GM21723 (cell line): Measurements from ENCODE around the gene STK33.
A peak's percentile ranks its signal among the peaks of the same experiment; 100 is the strongest.

Source experiments
- ATAC-seq: cut with Tn5 transposase; IDR thresholded peaks from one replicate; pipeline ENCODE4 v1.9.1; 2021; ENCODE audit warnings: mild to moderate bottlenecking, moderate library complexity; ENCODE audit not compliant: unreplicated experiment

Gene STK33

DNA sequence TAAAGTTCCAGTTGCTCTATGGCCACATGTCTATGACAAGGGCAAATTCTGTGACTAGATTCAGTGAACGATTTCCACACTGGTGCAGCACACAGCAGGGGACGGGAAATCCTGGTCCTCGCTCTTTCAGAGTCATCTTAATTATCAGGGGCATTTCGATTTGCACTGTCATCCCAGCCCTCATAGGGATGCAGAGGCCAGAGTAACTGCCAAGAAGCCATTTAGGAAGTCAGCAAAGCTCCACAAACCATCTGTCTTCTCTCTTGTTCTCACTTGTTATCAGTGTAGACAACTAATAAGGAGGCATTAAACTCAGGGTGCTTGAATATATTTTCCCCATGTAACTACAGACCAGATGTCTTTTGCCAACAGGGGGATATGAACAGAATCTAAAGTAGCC, 151.7 kb downstream of the STK33 start:
- no peak for ATAC-seq

DNA sequence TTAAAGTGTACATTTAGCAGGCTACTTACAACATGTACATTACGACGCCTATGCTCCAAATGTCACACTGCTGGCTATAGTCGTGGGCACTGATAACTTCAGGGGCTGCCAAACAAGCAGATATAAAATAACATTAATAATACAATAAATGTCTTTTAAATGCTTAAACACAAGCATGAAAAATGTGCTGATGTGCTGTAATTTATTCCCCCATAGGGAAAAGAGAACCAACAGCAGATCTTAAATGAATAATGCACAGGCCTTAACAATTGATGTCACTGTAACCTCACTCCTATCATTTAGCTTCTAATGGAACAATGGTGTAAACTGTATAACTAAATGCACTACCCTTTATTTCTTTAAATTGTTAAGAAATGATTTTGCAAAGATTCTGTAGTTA, 153.4 kb downstream of the STK33 start:
- no peak for ATAC-seq

DNA sequence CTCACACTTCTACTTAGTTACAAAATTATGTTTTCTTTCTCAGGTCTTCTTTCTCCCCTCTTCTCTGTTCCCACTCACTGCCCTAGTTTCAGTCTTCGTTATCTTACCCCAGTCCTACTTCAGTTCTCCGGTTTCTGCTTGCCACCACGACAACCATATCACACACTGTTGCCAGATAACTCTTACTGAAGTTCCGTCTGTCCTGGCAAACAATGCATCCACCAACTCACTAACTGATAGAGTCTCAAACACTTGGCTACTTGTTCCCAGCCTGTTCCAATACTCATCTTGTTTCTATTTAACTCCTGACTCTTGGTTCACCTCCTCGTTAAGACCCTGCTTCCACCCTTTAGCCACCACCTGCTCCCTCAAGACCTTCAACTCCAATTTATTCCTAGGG, 164.5 kb downstream of the STK33 start:
- no peak for ATAC-seq

DNA sequence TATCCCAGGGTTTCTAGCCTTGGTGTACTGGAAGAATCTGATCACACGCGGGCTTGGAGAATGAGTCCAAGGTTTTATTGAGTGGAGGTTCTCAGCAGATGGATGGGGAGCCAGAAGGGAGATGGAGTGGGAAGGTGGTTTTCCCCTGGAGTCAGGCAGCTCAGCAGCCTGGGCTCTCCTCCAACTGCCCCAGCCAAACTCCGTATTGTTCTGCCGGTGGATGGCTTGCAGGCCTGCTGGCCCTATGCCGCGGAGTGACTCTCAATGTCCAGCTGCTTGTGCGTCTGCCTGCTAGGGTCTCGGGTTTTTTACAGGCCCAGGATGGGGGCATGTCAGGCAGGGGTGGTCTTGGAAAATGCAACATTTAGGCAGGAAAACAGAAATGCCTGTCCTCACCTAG, 168.0 kb downstream of the STK33 start:
- no peak for ATAC-seq

DNA sequence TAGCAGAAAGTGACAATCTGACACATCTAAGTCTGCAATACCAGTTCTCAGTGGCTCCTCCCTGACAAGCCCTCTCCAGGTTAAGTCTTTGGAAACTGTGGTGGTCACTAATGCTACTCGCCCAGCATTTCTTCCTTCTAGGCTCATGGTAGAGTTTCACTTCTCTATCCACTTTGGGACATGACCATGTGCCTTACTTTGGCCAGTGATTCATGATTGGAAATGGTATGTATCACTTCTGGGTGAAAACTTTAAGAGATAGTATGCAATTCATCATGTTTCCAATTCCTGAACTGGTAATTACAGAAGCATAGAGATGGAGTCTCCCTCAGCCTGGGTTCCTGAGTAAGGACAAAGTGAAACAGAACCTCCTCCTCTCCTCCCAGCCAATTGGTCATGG, 178.8 kb downstream of the STK33 start:
- ATAC-seq, result no peak

DNA sequence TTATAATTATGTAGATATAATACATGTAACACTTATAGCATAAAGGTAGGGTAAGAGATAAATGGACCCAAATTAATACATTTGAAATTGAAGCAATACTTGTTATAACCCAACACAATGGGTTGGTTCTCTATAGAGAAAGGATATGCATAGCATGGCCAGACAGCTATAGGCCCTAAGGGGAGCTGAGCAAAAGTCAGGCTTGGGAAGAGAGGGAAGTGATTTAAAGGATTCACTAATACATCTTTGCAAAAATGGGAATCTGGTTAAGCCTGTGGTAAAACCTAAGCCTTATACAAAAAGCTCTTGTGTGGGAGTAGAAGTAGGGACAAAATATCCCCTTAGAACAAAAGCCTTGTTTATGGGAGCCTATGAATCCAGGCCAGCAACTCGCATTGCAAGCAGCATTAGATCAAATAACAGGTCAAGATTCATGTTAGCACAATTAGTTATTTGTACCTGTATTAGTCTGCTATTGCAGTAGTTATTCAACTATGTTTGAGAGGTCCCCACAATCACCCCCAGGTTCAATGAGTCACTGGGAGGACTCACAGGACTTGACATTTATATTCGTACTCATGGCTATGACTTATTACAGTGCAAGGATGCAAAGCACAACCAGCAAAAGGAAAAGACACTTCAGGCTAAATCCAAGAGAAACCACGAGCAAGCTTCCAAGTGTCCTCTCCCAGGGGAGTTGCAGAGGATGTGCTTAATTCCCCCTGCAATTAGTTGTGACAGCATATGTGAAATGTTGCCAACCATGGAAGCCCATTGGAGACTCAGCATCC, 185.7 kb downstream of the STK33 start:
- no peak for ATAC-seq

DNA sequence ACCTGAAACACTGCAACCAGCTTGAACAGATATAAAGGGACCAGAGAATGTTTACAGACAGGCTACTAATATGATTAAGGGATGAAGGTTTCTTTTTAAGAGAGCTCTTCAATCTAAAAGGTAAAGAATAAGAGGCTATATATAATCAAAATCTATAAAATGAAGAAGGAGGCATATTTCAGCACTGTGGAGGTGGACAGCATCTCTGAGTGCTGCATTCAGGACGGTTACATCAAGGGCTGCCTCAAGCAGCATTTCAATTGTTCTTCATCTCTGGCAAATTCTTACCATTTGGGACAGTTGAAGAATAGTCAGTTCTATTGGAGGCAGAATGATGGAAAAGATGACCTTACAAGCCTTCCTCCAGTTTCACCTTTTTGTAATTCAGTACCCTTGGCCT, 190.7 kb downstream of the STK33 start:
- no peak for ATAC-seq

DNA sequence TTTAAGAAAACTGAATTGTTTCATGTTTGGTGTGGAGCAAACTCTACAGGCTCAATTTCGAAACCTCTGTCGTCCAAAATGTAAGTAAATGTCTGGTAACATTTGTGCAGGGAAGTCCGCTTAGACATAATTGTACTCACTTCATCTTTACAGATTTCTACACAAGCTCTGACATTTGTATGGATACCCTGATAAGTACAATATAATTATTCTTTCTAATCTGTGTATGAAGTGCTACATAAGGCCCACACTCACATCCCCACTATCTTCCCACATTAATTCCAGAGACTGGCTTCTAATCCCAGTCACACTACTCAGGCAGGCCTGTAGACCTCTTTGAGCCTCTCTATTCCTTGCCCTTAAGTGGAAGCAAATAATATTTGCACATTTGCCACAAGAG, 201.1 kb downstream of the STK33 start:
- no peak for ATAC-seq

DNA sequence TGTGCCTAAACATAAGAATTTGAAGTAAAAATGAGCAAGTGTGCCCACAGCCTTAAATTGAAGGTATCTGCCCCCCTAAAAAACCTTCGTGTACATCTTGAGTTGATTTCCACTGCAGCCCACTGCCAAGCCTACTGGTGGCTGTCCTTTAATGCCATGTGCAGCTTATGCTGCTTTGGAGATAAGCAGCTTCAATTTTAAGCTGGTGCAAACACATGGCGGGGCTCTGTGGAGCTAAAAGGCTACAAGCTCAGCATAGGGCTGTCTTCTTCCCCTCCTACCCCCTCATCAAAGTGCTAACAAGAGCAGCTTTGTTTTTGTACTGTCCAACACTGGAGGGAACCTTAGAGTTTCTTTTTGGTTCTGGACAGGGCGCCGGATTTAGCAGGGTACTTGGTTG, 201.9 kb downstream of the STK33 start:
- ATAC-seq, result no peak

DNA sequence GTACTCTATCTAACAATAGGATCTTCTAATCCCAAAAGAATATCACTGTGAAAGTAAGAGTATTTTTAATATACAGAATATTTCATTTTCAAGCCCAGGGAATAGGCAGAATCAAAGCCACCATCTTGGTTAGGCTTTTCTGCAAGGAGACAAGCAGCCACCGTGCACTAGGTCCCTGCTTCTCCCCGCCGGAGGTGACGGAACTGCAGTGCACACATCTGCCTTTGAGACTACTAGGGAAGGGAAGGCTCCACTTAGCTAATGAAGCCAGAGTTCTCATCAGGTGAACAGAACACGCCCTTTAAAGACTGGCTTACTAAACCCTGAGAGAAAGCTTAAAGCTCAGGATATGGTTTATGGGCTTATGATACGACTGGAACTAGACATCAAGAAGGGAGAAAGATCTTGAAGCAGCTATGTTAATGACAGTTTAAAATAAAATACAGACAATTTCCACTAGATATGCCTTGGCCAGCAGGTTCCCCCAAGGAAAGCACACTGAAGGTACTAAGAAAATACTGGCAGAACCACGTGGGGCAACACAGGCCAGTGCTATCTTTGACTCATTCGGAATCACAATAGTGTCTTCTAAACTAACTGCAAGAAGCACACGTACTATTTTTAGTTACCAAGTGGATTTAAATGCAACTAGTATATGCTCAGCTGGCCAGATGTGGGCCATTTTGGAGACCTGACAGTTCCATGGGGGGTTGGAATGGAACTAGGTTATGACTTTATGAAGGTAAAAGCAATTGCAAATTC, 203.0 kb downstream of the STK33 start:
- ATAC-seq, result no peak

DNA sequence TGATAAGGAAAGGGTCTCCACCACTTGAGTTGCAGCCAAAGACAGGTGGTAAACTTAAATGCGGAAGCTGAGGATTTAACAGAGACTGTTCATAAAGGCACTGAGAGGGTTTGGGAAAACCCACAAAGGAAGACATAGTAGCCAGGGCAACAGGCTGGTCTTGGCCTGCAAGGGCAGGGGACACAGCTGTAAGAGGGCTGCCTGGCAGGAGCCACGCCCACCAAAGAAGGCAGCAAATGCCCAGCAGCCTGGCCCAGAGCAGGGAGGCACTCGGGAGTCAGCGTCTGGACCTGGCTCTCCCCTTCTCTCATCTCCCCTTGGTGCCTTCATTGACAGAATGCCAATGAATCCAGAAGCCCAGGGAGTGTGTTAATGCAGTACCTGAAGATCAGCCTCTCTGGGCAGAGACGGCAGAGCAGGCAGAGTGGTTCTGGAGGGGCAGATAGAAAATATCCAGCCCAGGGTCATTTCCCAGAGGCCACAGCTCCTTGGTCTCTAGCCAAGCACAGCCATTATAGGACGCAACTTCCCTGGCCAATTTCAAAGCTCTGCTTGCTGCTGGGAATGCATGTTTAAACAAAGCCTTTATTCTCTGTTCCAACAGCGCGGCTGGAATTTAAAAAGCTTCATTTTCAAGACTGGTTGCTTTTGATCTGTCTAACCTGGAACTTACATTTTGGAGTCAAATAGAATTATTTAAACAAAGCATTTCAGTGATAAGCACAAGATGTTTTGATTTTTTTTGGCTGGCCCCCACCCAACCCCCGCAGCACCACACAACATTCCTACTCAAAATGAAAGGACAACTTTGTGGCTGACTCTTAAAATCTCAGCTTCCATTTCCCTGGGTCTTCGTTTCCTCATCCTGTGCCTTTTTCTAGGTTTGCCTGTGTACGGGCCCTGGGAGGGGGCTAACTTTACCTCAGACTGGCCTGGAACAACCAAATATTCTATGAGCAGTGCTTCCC, 204.7 kb downstream of the STK33 start:
- no peak for ATAC-seq

DNA sequence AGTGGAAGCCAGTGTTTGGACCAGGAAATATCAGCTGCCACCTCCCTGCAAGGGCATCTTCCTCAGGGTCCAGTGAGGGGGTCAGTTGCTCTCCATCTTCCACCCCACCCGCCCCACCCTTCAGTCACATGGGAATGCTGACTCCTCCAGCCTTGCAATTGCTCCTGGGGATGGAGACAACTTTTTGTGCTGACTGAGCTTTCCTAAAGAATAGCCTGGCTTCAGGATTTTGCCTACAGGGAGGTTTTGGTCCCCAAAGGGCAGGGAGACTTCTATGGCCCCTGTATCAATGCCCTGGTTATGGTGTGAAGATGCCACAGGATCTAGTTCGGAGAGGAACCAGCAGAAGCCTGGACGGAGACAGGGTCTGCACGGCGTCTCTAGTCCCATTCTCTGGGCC, 206.3 kb downstream of the STK33 start:
- ATAC-seq, result no peak

DNA sequence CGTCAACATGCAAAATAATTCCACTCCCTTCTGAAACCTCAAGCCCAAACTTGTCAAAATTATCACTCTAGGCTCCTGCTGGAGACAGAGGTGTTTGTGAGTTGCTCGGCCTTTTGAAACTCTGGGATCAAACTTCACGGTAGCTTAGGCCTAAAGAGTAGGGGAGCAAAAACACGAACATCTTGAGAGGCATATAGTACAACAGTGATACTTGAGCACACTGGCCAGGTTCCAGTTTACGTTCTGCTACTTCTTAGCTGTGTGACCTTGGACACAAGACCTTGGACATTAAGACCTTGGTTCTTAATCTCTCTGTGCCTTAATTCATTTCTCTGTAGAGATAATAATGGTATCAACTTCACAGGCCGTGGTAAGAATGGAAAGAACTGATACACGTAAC, 206.9 kb downstream of the STK33 start:
- no peak for ATAC-seq

DNA sequence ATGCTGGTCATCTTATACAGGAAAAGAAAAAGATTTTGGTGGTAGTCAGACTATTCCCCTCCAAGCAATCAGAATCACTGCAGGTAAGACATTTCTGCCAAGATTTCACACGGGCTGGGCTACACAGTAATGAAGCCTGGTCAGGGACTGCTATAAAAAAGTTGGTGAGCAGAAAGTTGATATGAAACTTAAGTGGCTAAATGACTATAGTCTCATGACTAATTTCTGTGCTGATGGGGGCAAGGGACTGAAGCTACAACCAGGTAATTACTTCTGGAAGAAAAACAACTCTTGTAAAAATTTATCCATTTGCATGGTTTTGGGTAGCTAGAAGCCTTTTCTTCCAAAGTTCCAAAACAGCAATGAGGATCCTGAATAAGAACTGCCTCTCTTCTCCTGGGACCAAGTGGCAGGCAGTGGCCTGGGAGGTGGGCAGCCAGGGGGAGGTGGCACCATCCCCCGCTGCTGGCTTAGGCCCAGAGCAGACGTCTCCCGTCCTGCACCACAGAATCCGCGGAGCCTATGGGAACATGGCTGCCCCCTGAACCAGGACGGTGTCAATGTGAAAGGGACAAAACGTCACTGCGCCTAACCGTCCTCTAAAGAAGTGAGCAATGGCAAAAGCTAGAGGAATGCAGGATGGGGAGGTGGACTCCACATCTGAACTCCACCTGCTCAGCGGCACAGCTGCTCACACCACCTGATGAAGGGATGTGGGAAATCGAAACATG, 207.7 kb downstream of the STK33 start:
- ATAC-seq, result peak; percentile 53

DNA sequence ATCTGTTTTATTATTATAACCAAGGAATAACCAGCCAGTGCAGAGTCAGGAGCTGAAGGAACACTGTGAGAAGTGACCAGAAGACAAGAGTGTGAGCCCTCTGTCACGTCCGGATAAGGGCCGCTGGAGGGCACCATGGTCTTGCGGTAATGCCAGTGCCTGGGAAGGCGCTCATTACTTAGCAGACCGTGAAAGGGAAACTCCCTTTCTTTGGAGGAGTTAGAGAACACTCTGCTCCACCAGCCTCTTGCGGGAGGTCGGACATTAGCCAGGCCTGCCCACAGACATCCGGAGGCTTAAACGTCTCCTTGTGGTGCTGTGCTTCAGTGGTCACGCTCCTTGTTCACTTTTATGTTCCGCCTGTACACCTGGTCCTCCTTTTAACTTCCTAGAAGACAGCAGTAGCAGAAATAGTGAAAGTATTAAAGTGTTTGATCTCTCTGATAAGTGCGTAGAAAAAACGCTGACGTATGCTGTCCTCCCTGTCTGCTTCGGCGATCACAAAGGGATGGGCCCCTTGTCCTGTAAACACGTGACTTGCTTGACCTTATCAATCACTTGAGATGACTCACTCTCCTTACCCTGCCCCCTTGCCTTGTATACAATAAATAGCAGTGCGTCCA, 209.7 kb downstream of the STK33 start:
- ATAC-seq, result peak; percentile 63

DNA sequence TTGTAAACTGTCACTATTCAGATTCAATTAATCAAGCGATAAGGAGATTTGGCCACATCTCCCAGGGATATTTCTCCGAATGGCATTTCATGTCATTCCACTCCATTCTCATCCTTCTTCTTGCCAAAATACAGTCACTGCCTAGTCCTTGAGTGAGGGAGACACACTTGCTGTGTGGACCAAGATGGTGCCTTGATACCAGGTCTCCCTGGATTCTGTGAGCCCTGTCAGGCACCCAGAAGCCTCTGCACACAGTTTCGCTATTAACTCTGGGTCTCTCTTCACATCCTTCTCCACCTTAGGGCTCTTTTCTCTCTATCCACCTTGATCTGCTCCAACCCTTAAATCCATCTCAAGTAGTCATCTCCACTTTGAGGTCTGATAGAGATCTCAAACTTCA, 210.4 kb downstream of the STK33 start:
- no peak for ATAC-seq

DNA sequence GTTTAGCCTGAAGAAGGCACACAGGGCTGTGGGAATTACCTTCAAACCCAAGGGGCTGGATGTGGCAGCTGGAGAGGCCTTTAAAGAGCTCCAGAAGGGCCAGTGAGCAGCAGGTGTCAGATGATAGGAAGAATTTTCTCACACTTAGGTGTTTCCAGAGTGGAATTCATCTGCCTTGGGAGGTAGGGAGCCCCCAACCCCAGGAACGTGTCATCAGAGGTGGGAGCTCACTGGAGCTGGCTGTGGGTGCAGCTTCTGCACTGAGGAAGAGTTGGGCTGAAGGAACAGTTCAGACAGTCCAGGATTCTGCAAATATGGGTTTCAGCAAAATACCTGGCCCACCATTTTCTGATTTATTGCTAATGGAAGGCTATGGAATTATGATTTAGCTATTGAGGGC, 210.8 kb downstream of the STK33 start:
- no peak for ATAC-seq

DNA sequence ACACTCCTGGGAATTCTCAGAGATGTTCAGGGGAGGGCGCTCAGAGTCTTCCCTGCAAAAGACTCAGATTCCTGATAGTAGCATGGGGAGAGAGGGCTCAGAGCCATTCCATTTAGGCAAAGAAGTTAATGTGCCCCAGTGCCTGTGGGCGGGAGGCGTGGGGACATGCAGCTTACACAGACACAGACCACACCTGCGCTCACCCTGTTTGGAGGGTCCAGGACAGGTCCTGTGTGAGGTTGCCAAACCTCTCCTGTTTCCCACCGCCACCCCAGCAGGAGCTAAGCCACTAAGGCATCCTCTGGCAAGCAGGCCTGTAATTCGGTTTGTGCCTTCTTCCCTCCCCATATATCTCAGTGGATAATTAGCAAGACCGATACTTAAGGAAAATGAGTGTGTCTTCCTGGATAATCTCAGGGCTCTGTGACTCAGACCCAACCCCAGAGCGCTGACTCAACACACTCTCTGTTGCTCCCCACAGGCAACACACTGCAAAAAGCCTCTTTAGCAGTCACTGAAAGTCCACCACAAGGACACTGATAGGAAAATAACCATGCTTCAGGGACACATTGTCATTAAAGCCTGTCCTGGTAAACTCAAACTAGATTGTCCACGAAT, 211.5 kb downstream of the STK33 start:
- no peak for ATAC-seq

DNA sequence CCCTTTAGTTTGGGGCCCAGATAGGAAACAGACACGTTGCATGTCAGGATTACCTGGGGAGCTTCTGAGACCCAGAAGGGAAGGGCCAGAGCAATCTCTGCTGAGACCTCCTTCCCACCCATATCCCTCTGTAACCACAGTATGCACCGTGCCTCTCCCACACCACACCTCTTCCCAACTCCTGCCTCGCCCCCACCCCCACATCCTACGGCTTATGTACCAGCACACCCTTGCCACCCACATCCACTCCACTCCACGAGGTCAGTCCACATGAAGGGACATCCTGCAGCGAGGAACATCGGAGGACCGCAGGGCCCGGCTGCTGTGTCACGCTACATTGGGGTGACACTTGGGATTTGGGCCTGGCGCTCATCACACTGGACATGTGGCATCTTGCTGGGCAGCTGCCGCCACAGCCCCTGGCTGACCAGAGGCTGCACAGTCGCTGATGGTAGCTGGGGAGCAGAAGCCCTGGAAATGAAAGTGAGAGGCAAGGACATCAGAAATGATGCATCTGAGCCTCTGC, 212.1 kb downstream of the STK33 start:
- no peak for ATAC-seq

DNA sequence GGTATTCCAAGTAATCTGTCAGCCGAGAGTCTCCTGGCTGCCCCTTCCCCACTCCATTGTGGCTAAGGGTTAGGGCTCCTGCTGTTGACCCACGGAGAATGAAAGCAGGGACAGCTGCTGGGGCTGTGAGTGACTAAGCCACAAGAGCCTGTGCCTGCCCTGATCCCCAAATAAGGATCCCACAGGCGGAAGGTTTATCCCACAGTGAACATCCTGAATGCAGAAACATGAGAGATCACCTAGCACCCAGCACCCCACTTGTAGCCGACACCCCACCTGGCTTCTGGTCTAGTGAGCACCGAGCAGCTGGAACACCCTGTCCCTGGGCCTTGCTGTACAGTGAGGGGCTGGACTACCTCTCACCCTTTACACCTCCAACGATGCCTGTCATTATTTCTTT, 212.7 kb downstream of the STK33 start:
- ATAC-seq, result no peak
